A673 (cell line): ENCODE data around the gene PACRG. TPM values are rescaled to one million over a fixed set of nuclear protein-coding genes. Genes with fewer than 3 reads are reported as not detected.

ENCODE experiments used
- BruUV-seq: library from RNA; stranded (reverse); fragments of 400-500 nt; replicated peaks from 2 replicates; lab custom pipeline; 2021; lab: Mats Ljungman, UMichigan
- CTCF ChIA-PET: fragments of 300-600 bp; sonication (Branson Sonifier 250); formaldehyde crosslinking; loops from one replicate; lab custom pipeline; 2022; ENCODE audit warnings: antibody characterized with exemption; lab: Charles Lee
- POLR2A ChIA-PET: fragments of 300-600 bp; sonication (Branson Sonifier 250); formaldehyde crosslinking; loops from one replicate; lab custom pipeline; 2022; ENCODE audit warnings: antibody characterized with exemption; ENCODE audit not compliant: low non-redundant PET; lab: Charles Lee
- DNase-seq: peaks from one replicate; pipeline ENCODE4 v3.0.0-alpha.2; 2015; ENCODE audit warnings: low spot score
- H3K27ac ChIP-seq: fragments of 200-600 bp; sonication (generic); 2 replicates; pipeline ENCODE4 v1.5.1; 2016; ENCODE audit warnings: mixed run types, low read depth, mild to moderate bottlenecking, mixed read lengths, antibody characterized with exemption, low read length; ENCODE audit not compliant: poor library complexity, severe bottlenecking
- H3K27me3 ChIP-seq: fragments of 200-600 bp; sonication (generic); replicated peaks from 2 replicates; pipeline ENCODE4 v1.6.1; 2017; ENCODE audit warnings: mixed run types, low read depth, mild to moderate bottlenecking, mixed read lengths, antibody characterized with exemption, low read length; ENCODE audit not compliant: insufficient read depth, poor library complexity
- H3K36me3 ChIP-seq: fragments of 200-600 bp; sonication (generic); 2 replicates; pipeline ENCODE4 v1.6.1; 2016; ENCODE audit warnings: mixed run types, mild to moderate bottlenecking, mixed read lengths, antibody characterized with exemption, low read length; ENCODE audit not compliant: insufficient read depth, poor library complexity, severe bottlenecking
- H3K4me1 ChIP-seq: fragments of 200-600 bp; sonication (generic); 2 replicates; pipeline ENCODE4 v1.6.1; 2017; ENCODE audit warnings: mixed run types, mild to moderate bottlenecking, mixed read lengths, antibody characterized with exemption, low read length; ENCODE audit not compliant: insufficient read depth, poor library complexity, severe bottlenecking
- H3K4me3 ChIP-seq: fragments of 200-600 bp; sonication (generic); 2 replicates; pipeline ENCODE4 v1.5.1; 2016; ENCODE audit warnings: low read depth, mixed run types, mild to moderate bottlenecking, mixed read lengths, low read length; ENCODE audit not compliant: poor library complexity, severe bottlenecking
- H3K9me3 ChIP-seq: fragments of 200-600 bp; sonication (generic); 2 replicates; pipeline ENCODE4 v1.6.1; 2016; ENCODE audit warnings: mixed run types, low read depth, mild to moderate bottlenecking, mixed read lengths, antibody characterized with exemption, low read length; ENCODE audit not compliant: poor library complexity, severe bottlenecking
- EZH2 ChIP-seq: fragments of 200-600 bp; sonication (generic); IDR thresholded peaks from 2 replicates; pipeline ENCODE4 v1.6.1; 2017; ENCODE audit warnings: borderline replicate concordance, low read depth, mild to moderate bottlenecking, mixed read lengths, antibody characterized with exemption, low read length; ENCODE audit not compliant: poor library complexity, severe bottlenecking
- intact Hi-C: fragments of 100-400 bp; cut with micrococcal nuclease; formaldehyde crosslinking; loops from one replicate; pipeline ENCODE4 v1.10.0; 2022; ENCODE audit not compliant: unreplicated experiment
- total RNA-seq: library from RNA; stranded (reverse); gene quantifications from 2 replicates; pipeline ENCODE4 v1.2.3, GENCODE V29; 2021
- TF ChIP-seq, protein P1 (sequence below): fragments of 300-800, 200-600 bp; sonication (generic); conservative IDR thresholded peaks from 2 replicates; pipeline ENCODE4 v1.5.1; 2017; ENCODE audit warnings: low read depth, mild to moderate bottlenecking, antibody characterized with exemption, low read length, moderate library complexity, mixed read lengths

The PACRG gene
- total RNA-seq, 1 experiment from 2014 or later: not detected

DNA sequence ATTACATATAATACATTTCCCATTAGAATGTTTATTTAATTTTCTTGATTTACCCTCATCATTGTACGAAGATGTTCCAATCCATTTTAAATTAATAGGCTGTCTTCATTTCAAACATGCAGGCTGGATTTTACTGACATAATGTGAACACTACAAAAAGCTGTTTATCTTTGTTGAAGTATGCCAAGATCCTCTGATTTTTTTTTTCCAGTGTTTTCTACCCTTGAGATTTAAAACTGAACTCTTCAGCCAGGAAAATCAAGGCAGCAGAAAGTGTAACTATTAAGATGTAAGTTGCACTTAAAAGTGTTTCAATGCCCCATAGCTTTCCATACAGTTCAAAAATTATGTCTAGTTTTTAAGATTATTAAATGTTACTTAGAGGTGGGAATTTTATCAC lies 43.7 kb upstream of the PACRG start:
- no peak for TF ChIP-seq EZH2
- TF ChIP-seq, protein P1, sequence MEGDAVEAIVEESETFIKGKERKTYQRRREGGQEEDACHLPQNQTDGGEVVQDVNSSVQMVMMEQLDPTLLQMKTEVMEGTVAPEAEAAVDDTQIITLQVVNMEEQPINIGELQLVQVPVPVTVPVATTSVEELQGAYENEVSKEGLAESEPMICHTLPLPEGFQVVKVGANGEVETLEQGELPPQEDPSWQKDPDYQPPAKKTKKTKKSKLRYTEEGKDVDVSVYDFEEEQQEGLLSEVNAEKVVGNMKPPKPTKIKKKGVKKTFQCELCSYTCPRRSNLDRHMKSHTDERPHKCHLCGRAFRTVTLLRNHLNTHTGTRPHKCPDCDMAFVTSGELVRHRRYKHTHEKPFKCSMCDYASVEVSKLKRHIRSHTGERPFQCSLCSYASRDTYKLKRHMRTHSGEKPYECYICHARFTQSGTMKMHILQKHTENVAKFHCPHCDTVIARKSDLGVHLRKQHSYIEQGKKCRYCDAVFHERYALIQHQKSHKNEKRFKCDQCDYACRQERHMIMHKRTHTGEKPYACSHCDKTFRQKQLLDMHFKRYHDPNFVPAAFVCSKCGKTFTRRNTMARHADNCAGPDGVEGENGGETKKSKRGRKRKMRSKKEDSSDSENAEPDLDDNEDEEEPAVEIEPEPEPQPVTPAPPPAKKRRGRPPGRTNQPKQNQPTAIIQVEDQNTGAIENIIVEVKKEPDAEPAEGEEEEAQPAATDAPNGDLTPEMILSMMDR: no peak
- H3K9me3 ChIP-seq: no peaks in the 10 kb centered on the region
- DNase-seq: no peak
- H3K27ac ChIP-seq: no peak overlapping the region
- H3K27me3 ChIP-seq: no peaks in the 10 kb centered on the region
- POLR2A ChIA-PET: no interaction called here
- CTCF ChIA-PET: no interaction called here
- no peaks in the 10 kb centered on the region for H3K36me3 ChIP-seq
- no TSS peak for BruUV-seq
- no peaks in the 10 kb centered on the region for H3K4me1 ChIP-seq
- intact Hi-C loops: no loop called here
- no peak overlapping the region for H3K4me3 ChIP-seq

DNA sequence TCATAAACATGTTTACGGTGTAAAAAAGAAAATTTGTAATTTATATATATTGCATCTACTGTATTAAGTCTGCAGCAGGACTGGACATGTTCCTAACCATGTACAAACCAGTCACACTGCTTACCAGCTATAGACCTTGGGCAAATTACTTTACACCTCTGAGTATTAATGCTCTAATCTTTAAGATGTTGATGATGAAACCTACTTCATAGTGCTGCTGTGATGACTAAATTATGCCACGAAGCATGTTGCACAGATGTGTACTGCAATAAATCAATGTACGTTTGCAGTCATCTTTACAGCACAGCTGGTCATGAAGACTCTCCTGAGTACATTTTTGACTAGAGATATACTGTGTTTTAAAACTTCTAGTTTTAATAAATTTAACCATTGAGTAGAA lies 42.8 kb upstream of the PACRG start:
- no peak for DNase-seq
- POLR2A ChIA-PET: no interaction called here
- Histone ChIP-seq H3K27ac (no peak overlapping the region), H3K27me3 (no peaks in the 10 kb centered on the region), H3K4me1 (no peaks in the 10 kb centered on the region), H3K4me3 (no peak overlapping the region), H3K9me3 (no peaks in the 10 kb centered on the region), H3K36me3 (no peaks in the 10 kb centered on the region)
- no peak for TF ChIP-seq EZH2
- TF ChIP-seq, protein P1: no peak
- intact Hi-C loops: no loop called here
- CTCF ChIA-PET: no interaction called here
- BruUV-seq: no TSS peak

DNA sequence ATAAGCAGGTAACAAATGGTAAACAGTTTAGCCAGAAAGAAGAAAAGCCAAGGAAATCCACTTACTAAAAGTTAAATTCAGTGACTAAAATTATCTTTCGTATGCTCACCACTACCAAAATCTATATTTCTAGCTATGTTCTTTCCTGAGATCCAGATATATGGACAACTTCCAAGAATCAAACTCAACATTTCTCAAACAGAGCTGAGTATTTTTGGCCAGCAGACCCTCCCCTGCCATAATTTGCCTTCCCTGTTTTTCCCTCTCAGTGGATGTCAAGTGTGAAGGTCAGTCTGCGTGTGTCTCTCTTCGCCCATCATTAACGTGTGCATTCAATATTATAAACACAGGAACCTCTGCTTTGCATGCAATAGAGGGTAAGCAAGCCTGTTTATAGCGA lies 42.2 kb upstream of the PACRG start:
- no peak for TF ChIP-seq EZH2
- TF ChIP-seq, protein P1: no peak
- no peaks in the 10 kb centered on the region for H3K36me3 ChIP-seq
- intact Hi-C loops: no loop called here
- DNase-seq: no peak
- no peaks in the 10 kb centered on the region for H3K4me1 ChIP-seq
- H3K27me3 ChIP-seq: no peaks in the 10 kb centered on the region
- ChIA-PET POLR2A (no interaction called here), CTCF (no interaction called here)
- no peak overlapping the region for H3K27ac ChIP-seq
- no peak overlapping the region for H3K4me3 ChIP-seq
- no peaks in the 10 kb centered on the region for H3K9me3 ChIP-seq
- BruUV-seq: no TSS peak
